Stimulated activated CD8-positive, alpha-beta memory T cell treated with anti-CD3 and anti-CD28 coated beads, Interleukin-7, amount 100 ng/mL, for 48 hours (primary cell): Measurements from ENCODE around the gene SAP130.
"Not testable (repeated sequence)": the region's sequence is repeated elsewhere in the genome, so short reads cannot be mapped to it uniquely, and the experiment has no call there.

Experiments
- DNase-seq, 2 donors: peaks; one replicate each; pipeline ENCODE4 v3.0.0-alpha.2; 2020; ENCODE audit warnings: low read depth in 1 of 2; ENCODE audit errors: extremely low read depth in 1 of 2

Gene SAP130

DNA sequence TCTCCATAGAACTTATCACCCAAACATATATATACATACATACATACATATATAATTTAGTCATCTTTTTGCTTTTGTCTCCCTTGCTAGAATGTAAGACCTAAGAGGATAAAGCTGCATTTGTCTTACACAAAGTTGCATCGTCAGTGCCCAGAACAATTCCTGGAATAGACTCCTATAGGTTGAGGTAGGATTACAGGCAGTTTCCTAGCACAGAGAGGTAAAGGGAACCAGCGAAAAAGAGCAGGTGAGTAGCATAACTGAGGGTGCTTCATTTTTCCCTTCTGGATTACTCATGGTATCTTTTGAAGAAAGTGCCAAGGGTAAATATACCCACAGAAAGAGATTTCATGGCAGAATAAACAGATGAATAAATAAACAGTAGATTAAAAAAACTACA is 74.0 kb downstream of the SAP130 start:
- DNase-seq, result no peak

- DNase-seq, result no peak
Observed at GRCh38 chr2:127953128-127953718, 74.6 kb downstream of the SAP130 start.

DNA sequence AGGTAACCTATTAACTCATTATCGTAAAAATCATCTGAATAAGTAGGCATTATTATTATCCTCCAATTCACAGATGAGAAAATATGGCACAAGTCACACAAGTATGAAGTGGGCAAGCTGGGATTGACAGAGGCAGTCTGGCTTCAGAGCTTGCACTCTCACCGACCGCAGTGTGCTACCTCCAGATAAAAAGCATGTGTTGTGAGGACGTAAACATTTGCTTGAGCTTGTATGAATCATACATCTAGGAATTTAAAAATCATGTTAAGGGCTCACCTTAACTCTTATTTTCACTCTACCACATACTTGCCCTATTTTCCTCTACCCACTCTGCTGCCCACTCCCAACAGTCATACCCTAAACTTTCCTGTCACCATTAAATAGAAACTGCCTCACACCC is 76.8 kb downstream of the SAP130 start:
- DNase-seq, result no peak

DNA sequence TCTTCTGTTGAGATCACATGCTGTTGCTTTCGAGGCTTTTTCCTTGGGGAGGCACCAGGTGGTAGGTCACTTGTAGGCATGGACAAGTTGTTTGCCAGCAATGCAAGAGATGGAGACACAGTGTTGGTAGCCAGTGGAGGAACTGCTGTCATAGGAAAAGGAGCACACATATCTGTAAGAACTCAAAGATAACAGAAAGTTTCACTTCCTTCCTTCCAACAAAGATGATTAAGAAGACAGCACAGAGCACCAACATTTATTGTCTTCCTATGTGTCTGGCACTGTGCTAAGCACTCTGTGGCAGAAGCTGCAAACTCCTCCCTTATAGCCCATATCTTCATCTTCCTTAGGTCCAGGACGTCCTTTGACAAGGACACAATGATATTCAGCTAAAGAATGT is 77.6 kb downstream of the SAP130 start:
- no peak for DNase-seq

- DNase-seq, result no peak
Observed at GRCh38 chr2:127945281-127945680, 82.6 kb downstream of the SAP130 start.

GRCh38 chr2:127943186-127943585 is 84.7 kb downstream of the SAP130 start:
- DNase-seq, result no peak

- DNase-seq, result no peak
Observed at GRCh38 chr2:127942002-127942401, 85.9 kb downstream of the SAP130 start.

GRCh38 chr2:127941461-127941860 is 86.4 kb downstream of the SAP130 start:
- DNase-seq, result no peak

- no peak for DNase-seq
Observed at GRCh38 chr2:127940641-127941040, 87.2 kb downstream of the SAP130 start.

GRCh38 chr2:127935337-127935736 is 92.5 kb downstream of the SAP130 start:
- no peak for DNase-seq

DNA sequence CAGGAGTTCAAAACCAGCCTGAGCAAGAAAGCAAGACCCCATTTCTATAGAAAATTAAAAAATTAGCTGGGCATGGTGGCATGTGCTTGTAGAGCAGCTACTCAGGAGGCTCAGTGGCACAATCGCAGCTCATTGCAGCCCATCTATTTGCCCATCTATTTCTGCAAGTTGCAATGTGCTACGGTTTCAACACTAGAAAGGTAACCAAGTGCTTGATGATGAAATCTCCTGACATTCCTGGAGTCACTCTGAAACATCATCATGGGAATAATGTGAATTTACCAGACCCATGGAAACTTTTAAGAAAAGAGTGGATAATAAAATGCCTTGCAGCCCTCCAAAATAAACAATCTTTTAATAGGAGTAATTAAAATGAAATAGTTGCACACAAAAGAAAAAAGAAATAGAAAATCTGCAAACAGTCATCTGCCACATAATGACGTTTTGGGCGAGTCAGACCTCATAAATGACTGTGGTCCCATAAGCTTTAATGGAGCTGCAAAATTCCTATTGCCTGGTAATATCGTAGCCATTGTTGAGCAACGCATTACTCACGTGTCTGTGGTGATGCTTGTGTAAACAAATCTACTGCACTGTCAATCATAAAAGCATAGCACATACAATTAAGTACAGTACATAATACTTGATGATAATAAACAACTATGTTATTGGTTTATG is 95.5 kb downstream of the SAP130 start:
- no peak for DNase-seq

- no peak for DNase-seq
Observed at GRCh38 chr2:127929449-127929848, 98.4 kb downstream of the SAP130 start.

GRCh38 chr2:127927384-127927783 is 100.5 kb downstream of the SAP130 start:
- no peak for DNase-seq

GRCh38 chr2:127917916-127918315 is 109.9 kb downstream of the SAP130 start:
- no peak for DNase-seq

DNA sequence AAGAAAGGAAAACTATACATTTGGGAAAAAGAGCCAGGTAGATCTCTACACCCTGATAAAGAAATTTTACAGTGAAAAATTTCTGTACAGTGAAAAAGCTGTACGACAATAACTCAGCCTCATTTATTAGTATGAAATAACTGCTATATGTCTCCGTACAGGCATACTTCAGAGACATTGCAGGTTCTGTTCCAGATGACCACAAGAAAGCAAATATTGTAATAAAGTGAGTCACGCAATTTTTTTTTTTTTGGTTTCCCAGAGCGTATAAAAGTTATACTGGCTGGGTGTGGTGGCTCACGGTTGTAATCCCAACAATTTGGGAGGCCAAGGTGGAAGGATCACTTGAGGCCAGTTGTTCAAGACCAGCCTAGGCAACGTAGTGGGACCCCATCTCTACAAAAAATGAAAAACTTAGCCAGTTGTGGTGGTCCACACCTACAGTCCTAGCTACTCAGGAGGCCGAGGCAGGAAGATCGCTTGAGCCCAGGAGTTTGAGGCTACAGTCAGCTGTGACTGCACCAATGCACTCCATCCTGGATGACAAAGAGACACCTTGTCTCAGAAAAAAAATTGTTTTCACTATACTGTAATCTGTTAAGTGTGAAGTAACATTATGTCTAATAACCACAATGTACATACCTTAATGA is 113.9 kb downstream of the SAP130 start:
- no peak for DNase-seq

DNA sequence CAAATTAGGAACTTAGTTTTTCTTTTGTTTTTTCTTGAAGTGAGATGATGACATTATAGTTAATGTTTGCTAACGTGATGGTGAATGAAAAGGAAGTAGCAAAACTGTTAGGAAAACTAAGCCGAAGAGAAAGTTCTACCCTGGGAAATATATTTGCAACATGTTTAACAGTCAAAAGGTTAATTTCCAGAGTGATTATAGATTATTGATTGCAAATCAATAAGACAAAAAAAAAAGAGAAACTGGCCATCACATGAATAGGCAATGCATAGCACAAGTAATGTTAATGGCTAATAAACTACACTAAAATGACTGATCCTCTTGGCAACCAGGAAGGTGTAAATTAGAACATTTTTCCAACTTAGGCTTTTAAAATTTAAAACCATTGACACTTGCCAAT is 116.1 kb downstream of the SAP130 start:
- no peak for DNase-seq

- DNase-seq, result no peak
Observed at GRCh38 chr2:127910415-127910814, 117.4 kb downstream of the SAP130 start.

- DNase-seq, result no peak
Observed at GRCh38 chr2:127909019-127909418, 118.8 kb downstream of the SAP130 start.

- DNase-seq, result not testable (repeated sequence)
Observed at GRCh38 chr2:127907733-127908400, 120.0 kb downstream of the SAP130 start.

DNA sequence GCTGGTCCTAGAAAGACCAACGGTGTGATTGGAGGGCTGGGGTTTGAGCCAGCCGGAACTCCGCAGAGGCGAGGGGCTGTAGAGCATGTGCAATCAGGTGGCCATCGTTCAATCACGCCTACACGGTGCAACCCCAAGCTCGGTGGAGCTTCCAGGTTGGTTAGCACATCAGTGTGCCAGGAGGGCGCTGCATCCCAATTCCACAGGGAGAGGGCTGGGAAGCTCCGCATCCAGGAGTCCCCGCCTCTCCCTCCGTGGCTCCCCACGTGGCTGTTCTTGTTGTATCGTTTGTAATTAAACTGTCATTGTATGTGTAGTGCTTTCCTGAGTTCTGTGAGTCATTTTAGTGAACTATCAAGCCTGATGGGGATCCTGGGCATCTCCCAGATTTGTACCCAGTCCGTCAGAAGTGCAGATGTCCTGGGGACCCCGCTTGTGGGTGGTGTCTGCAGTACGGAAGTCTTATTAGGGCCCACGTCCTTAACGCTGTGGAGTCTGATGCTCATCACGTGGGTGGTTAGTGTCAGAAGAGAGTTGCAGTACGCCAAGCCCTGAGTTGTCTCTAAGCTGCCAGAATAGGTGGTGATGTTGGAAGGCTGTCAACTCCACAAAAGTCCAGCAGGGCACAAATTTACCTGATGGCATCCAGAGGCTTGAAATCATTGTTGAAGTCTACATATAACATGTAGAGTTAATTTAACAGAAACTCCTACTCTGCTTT is 121.5 kb downstream of the SAP130 start:
- no peak for DNase-seq
